SK-N-MC (cell line): Measurements from ENCODE around the gene ADARB1.

ENCODE experiments used
- DNase-seq: peaks from one replicate; pipeline ENCODE4 v3.0.0-alpha.2; 2011; ENCODE audit warnings: low read depth, low spot score
- H3K27ac ChIP-seq: fragments of 200-600 bp; sonication (generic); 2 replicates; pipeline ENCODE4 v1.5.1; 2016; ENCODE audit warnings: mixed run types
- H3K36me3 ChIP-seq: fragments of 200-600 bp; sonication (generic); 2 replicates; pipeline ENCODE4 v1.6.1; 2017; ENCODE audit warnings: antibody characterized with exemption, low read length, mixed read lengths; ENCODE audit not compliant: insufficient read depth
- H3K4me3 ChIP-seq: fragments of 200-600 bp; sonication (generic); 2 replicates; pipeline ENCODE4 v1.5.1; 2016
- H3K9ac ChIP-seq: fragments of 200-600 bp; sonication (generic); 2 replicates; pipeline ENCODE4 v1.8.0; 2017; ENCODE audit warnings: mixed run types, mixed read lengths; ENCODE audit not compliant: insufficient read length
- H3K9me3 ChIP-seq: fragments of 200-600 bp; sonication (generic); 2 replicates; pipeline ENCODE4 v1.6.1; 2017; ENCODE audit warnings: low read depth, mild to moderate bottlenecking, antibody characterized with exemption, low read length, moderate library complexity, mixed read lengths
- EZH2 ChIP-seq: fragments of 200-600 bp; sonication (generic); IDR thresholded peaks from one replicate; pipeline ENCODE4 v1.6.1; 2017; ENCODE audit warnings: antibody characterized with exemption
- FOXP2 ChIP-seq: optimal IDR thresholded peaks from 2 replicates; pipeline ENCODE3; 2011; ENCODE audit warnings: mild to moderate bottlenecking, moderate library complexity; ENCODE audit not compliant: insufficient read depth; ENCODE audit errors: extremely low read length, control extremely low read depth
- POLR2AphosphoS5 ChIP-seq: IDR thresholded peaks from 2 replicates; pipeline ENCODE4 v1.6.1; 2012; ENCODE audit warnings: mild to moderate bottlenecking, low read depth, low read length, borderline replicate concordance

ADARB1 gene

DNA sequence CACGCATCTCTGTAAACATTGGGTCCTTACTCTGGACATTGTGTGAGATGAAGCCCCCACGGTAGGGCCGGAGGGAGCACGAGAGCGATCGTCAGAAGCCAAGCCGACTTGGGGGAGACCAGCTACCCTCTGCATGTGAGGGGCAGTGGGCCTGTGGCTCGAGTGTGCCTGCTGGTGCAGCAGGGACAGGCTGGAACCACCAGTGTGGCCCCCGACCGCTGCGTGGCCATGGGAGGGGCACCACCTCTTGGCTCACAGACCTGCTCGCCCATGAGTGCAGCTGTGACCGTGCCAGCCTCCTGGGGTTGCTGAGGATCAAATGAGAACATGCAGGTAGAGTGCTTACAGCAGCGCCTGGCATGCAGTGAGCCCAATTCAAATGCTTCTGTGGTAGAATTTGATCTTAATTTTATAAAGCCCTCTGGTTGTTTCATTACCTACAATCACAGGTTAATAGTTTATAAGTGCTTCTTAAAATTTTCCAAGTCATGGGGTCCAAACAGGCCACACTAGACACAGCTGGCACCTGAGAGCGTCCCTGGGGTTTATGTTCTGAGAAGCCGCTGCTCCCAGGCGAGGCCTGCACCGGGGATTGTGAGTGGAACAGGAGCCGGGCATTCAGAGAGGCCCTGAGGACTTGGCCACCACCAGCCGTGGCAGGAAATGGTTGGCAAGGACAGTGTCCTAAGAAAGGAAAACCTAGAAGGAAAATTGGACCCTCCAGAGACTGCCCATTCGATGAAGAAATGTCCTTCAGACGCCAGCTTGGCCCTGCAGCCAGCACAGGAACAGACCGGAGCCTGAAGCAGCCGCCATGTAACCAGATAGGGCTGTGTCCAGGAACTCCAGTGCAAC lies 22.6 kb upstream of the ADARB1 start:
- Histone ChIP-seq H3K4me3 (no peak overlapping the region), H3K9ac (no peak overlapping the region), H3K27ac (no peak overlapping the region), H3K9me3 (no peaks in the 10 kb centered on the region), H3K36me3 (no peaks in the 10 kb centered on the region)
- DNase-seq = no peak
- no peak for TF ChIP-seq FOXP2
- TF ChIP-seq EZH2 = no peak
- no peak for TF ChIP-seq POLR2AphosphoS5

- no peak overlapping the region for H3K4me3 ChIP-seq
- no peaks in the 10 kb centered on the region for H3K9me3 ChIP-seq
- H3K36me3 ChIP-seq = no peaks in the 10 kb centered on the region
- no peak overlapping the region for H3K27ac ChIP-seq
- no peak for DNase-seq
- TF ChIP-seq EZH2 = no peak
- TF ChIP-seq FOXP2 = no peak
- TF ChIP-seq POLR2AphosphoS5 = no peak
- H3K9ac ChIP-seq = no peak overlapping the region
Observed at GRCh38 chr21:45052960-45053359, 21.4 kb upstream of the ADARB1 start.

DNA sequence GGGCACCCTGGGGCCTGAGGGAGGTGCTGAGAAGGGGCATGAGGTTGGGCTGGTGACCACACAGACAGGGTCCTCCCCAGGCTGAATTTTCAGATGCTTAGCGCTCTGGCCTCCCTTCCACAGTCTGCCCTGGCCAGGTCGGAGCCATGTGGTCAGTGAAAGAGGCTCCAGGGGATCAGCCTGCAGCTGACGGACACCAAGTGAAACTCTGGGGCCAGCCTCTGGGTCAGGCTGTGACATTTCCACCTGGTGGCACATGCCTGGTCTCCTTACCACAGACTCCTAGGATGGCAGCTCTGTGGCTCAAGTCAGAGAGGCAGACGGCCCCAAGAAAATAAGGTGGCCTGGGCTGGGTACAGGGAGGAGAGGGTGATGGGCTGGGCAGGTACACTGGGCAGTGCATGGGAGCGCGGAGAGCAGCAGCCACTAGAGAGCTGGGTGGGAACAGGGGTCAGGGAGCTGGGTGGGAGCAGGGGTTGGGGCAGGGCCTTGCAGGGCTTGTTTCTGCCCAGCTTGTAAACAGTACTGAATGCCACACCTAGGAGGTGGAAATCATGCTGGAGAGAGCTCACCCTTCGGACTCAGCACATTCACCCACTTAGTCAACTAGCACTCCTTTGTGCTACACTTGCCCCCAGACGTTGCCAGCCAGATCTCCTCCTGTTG lies 20.7 kb upstream of the ADARB1 start:
- Histone ChIP-seq H3K9me3 (no peaks in the 10 kb centered on the region), H3K9ac (no peak overlapping the region), H3K36me3 (no peaks in the 10 kb centered on the region), H3K4me3 (no peak overlapping the region), H3K27ac (no peak overlapping the region)
- no peak for DNase-seq
- TF ChIP-seq FOXP2 (no peak), POLR2AphosphoS5 (no peak), EZH2 (no peak)

DNA sequence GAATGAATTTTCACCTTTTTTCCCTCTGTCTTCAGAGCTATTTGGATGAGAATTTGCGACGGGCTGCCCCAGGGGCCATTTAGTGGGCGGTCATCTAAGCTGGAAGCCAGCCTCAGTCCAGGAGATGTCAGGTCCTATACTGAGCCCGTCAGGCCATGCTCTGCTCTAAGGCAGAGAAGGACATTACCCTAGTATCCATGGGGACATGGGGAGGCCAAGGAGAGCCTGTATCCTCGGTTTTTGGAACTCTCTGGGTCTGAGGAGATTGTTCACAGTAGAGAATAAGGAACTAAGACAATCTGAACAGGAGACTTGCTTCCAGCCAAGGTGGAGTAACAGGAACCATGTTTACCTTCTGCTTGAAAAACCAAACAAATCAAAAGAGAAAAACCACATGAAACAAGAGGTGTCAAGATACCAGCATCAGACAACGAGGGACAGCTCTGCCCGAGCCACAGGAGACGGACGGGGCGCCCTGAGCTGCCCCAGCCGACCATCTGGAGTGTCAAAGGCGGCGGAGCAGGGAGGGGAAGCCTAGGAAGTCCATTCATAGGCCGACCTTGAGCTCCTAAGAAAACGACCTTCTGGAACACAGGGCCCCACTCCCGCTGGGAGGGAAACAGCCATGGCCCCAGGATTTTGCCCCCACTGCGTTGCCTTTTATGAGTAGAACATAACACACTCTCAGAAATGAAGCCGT lies 20.0 kb upstream of the ADARB1 start:
- Histone ChIP-seq H3K9me3 (no peaks in the 10 kb centered on the region), H3K36me3 (no peaks in the 10 kb centered on the region), H3K4me3 (no peak overlapping the region), H3K9ac (no peak overlapping the region), H3K27ac (no peak overlapping the region)
- DNase-seq = no peak
- TF ChIP-seq EZH2 (no peak), FOXP2 (no peak), POLR2AphosphoS5 (no peak)

DNA sequence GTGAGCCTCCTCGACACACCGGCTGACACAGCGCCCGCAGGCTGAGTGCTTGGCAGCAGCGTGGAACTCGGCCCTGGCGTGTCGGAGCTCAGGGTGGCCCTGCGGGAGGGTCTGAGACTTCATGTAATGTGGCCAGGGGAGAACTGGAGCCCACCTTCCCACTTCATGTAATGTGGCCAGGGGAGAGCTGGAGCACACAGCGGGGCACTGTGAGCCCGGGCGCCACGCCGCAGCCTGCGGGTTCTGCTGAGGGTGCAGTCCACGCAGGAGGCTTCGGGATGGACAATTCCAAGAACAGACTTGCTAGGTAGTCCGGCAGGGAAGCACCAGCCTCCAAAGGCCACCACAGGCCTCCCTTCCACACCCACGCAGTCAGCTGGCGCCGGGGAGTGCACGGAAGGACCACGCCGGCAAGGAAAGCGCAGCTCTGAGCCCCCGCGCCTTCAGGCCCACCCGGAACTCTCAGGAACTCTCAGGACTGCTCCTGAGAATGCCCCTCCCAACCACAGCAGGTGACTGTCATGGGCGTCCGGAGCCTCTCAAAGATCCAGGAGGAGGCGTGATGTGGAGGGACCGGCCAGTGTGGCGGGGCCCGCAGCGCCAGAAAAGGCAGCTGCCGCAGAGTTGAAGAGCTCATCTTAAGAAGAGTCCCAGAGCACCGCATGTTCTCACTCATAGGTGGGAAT lies 19.3 kb upstream of the ADARB1 start:
- no peak for DNase-seq
- H3K36me3 ChIP-seq = no peaks in the 10 kb centered on the region
- no peak for TF ChIP-seq POLR2AphosphoS5
- no peak for TF ChIP-seq FOXP2
- TF ChIP-seq EZH2 = no peak

GRCh38 chr21:45055861-45056260 lies 18.5 kb upstream of the ADARB1 start:
- Histone ChIP-seq H3K27ac (no peak overlapping the region), H3K9ac (no peak overlapping the region), H3K9me3 (no peaks in the 10 kb centered on the region), H3K36me3 (no peaks in the 10 kb centered on the region), H3K4me3 (no peak overlapping the region)
- no peak for DNase-seq
- TF ChIP-seq FOXP2 = no peak
- no peak for TF ChIP-seq POLR2AphosphoS5
- no peak for TF ChIP-seq EZH2

More for the DNA sequence above, 19.3 kb upstream of the ADARB1 start:
- no peaks in the 10 kb centered on the region for H3K9me3 ChIP-seq
- H3K27ac ChIP-seq = no peak overlapping the region
- H3K4me3 ChIP-seq = no peak overlapping the region
- no peak overlapping the region for H3K9ac ChIP-seq

DNA sequence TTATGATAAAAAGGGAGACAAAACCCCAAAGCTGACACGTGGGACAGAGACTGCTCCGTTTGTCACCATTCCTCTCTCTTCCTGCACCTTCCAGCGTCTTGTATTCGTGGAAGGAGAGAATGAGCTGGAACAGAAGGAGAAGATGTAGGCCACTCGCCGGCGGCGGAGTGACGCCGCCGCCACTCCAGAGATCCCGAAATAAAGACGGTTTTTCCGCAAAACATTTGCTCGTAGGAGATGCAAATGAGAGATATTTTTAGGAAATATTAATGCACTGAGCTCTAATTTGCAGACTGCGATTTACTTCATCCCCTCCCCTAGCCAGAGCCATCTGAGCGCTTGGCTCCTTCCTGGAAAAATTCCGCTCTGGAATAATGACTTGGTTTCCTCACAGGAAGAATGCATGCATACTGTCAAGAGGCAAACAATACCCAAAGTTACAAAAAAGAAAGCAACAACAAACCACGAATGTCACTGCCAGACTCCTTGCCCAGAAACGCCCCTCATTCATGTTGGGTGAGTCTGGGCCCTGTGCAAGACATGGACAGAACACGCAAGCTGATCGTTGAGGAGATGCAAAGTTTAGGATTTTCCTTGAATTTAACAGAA lies 18.0 kb upstream of the ADARB1 start:
- no peak for TF ChIP-seq EZH2
- TF ChIP-seq FOXP2 = no peak
- no peak for TF ChIP-seq POLR2AphosphoS5
- H3K36me3 ChIP-seq = no peaks in the 10 kb centered on the region
- no peak overlapping the region for H3K9ac ChIP-seq
- H3K9me3 ChIP-seq = no peaks in the 10 kb centered on the region
- no peak overlapping the region for H3K27ac ChIP-seq
- DNase-seq = no peak
- no peak overlapping the region for H3K4me3 ChIP-seq

- TF ChIP-seq POLR2AphosphoS5 (no peak), EZH2 (no peak), FOXP2 (no peak)
- Histone ChIP-seq H3K9ac (no peak overlapping the region), H3K36me3 (no peaks in the 10 kb centered on the region), H3K27ac (no peak overlapping the region), H3K4me3 (no peak overlapping the region), H3K9me3 (no peaks in the 10 kb centered on the region)
- no peak for DNase-seq
Observed at GRCh38 chr21:45056917-45057560, 17.3 kb upstream of the ADARB1 start.
